GM18499 (cell line): ENCODE measurements around the gene HOXD9.

Experiments used
- ATAC-seq: cut with Tn5 transposase; IDR thresholded peaks from one replicate; pipeline ENCODE4 v1.9.1; 2021; ENCODE audit warnings: moderate number of reproducible peaks; ENCODE audit not compliant: insufficient read depth, unreplicated experiment

HOXD9 gene

GRCh38 chr2:176135035-176135440, 12.5 kb downstream of the HOXD9 start:
- no peak for ATAC-seq

GRCh38 chr2:176136374-176137251, 14.1 kb downstream of the HOXD9 start:
- ATAC-seq: no peak

GRCh38 chr2:176137252-176137580, 14.7 kb downstream of the HOXD9 start:
- ATAC-seq: no peak

- no peak for ATAC-seq
Observed at GRCh38 chr2:176137906-176138305, 15.4 kb downstream of the HOXD9 start.

- no peak for ATAC-seq
Observed at GRCh38 chr2:176138526-176138922, 16.0 kb downstream of the HOXD9 start.

GRCh38 chr2:176138923-176139660, 16.6 kb downstream of the HOXD9 start:
- no peak for ATAC-seq

- ATAC-seq: no peak
Observed at GRCh38 chr2:176139661-176140512, 17.4 kb downstream of the HOXD9 start.

- ATAC-seq: no peak
Observed at GRCh38 chr2:176140513-176141317, 18.2 kb downstream of the HOXD9 start.

- ATAC-seq: no peak
Observed at GRCh38 chr2:176142281-176142680, 19.8 kb downstream of the HOXD9 start.

GRCh38 chr2:176145085-176145969, 22.8 kb downstream of the HOXD9 start:
- ATAC-seq: no peak

GRCh38 chr2:176146101-176146500, 23.6 kb downstream of the HOXD9 start:
- no peak for ATAC-seq

- ATAC-seq: no peak
Observed at GRCh38 chr2:176146645-176147044, 24.1 kb downstream of the HOXD9 start.

GRCh38 chr2:176147210-176147799, 24.8 kb downstream of the HOXD9 start:
- ATAC-seq: no peak

- no peak for ATAC-seq
Observed at GRCh38 chr2:176147800-176148496, 25.4 kb downstream of the HOXD9 start.

GRCh38 chr2:176148751-176149421, 26.4 kb downstream of the HOXD9 start:
- no peak for ATAC-seq

GRCh38 chr2:176149481-176149938, 27.0 kb downstream of the HOXD9 start:
- no peak for ATAC-seq

GRCh38 chr2:176149939-176150583, 27.5 kb downstream of the HOXD9 start:
- ATAC-seq: no peak
